NCI-H146 treated with DMSO at 0.1 percent for 48 hours (cell line): ENCODE measurements around the gene VPS8.

ENCODE experiments used
- DNase-seq: peaks from one replicate; lab custom pipeline; 2025; ENCODE audit not compliant: unreplicated experiment; lab: John Stamatoyannopoulos, UW

Gene VPS8

GRCh38 chr3:184780981-184781515 lies 30.9 kb upstream of the VPS8 start:
- DNase-seq, result no peak

GRCh38 chr3:184781801-184782200 lies 30.2 kb upstream of the VPS8 start:
- DNase-seq, result no peak

- no peak for DNase-seq
Measured at GRCh38 chr3:184783319-184783718, 28.6 kb upstream of the VPS8 start.

- DNase-seq, result no peak
Measured at GRCh38 chr3:184784731-184785500, 27.1 kb upstream of the VPS8 start.

- no peak for DNase-seq
Measured at GRCh38 chr3:184785890-184786279, 26.1 kb upstream of the VPS8 start.

- no peak for DNase-seq
Measured at GRCh38 chr3:184786280-184786941, 25.6 kb upstream of the VPS8 start.

GRCh38 chr3:184788751-184789150 lies 23.2 kb upstream of the VPS8 start:
- DNase-seq, result no peak

- DNase-seq, result no peak
Measured at GRCh38 chr3:184789314-184789998, 22.5 kb upstream of the VPS8 start.

GRCh38 chr3:184791171-184791570 lies 20.8 kb upstream of the VPS8 start:
- DNase-seq, result no peak

- no peak for DNase-seq
Measured at GRCh38 chr3:184795522-184796190, 16.3 kb upstream of the VPS8 start.

- no peak for DNase-seq
Measured at GRCh38 chr3:184796551-184796950, 15.4 kb upstream of the VPS8 start.

- no peak for DNase-seq
Measured at GRCh38 chr3:184796954-184797353, 15.0 kb upstream of the VPS8 start.

- DNase-seq, result no peak
Measured at GRCh38 chr3:184798120-184798519, 13.8 kb upstream of the VPS8 start.

- DNase-seq, result no peak
Measured at GRCh38 chr3:184800349-184800930, 11.5 kb upstream of the VPS8 start.

- no peak for DNase-seq
Measured at GRCh38 chr3:184801241-184801785, 10.7 kb upstream of the VPS8 start.

GRCh38 chr3:184802150-184802549 lies 9.8 kb upstream of the VPS8 start:
- no peak for DNase-seq

- DNase-seq, result no peak
Measured at GRCh38 chr3:184804801-184805200, 7.2 kb upstream of the VPS8 start.

- peak; percentile 78 for DNase-seq
Measured at GRCh38 chr3:184805351-184806038, 6.5 kb upstream of the VPS8 start.

- DNase-seq, result no peak
Measured at GRCh38 chr3:184806567-184807271, 5.2 kb upstream of the VPS8 start.
